Suprapubic skin (tissue), 3 donors: Measurements from ENCODE around the gene MAST2.

Experiments
- EP300 ChIP-seq: sonication (generic); formaldehyde crosslinking; IDR thresholded peaks from one replicate; pipeline ENCODE4 v1.6.1; 2017; ENCODE audit warnings: antibody characterized with exemption
- POLR2A ChIP-seq, 2 donors: fragments of 450-650 bp; IDR thresholded peaks; one replicate each; pipeline ENCODE4 v1.6.1; 2017; ENCODE audit warnings: antibody characterized with exemption in 2 of 2, mild to moderate bottlenecking in 2 of 2, moderate library complexity in 2 of 2
- TF ChIP-seq, protein P1 (sequence below), 2 donors: fragments of 200-600 bp in 1 of 2; fragments of 450-650 bp in 1 of 2; sonication (generic) in 1 of 2; IDR thresholded peaks; one replicate each; pipeline ENCODE4 v1.5.1; 2016 to 2019; ENCODE audit warnings: antibody characterized with exemption in 2 of 2, mild to moderate bottlenecking in 1 of 2, moderate library complexity in 1 of 2

DNA sequence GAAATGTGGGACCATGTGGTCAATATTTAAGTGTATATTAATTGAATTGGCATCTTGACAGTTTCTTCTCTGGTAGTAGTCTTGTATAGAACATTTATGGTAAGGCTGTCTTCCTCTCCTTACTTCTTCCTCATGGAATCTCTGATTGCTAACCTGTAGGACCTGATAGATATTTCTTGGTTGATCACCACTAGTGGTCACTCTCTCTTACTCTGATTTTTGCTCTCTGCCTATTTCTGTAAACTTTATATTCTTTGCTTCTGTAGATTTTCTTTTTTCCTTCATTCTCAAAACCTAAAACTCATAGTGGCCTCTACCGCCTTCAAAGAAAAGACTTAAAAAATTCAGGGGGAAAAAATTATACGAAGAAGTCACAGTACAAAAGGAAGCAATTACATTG, 21.2 kb downstream of the MAST2 start:
- no peak for TF ChIP-seq POLR2A (IDR thresholded peaks at IDR 0.05)
- TF ChIP-seq, protein P1, sequence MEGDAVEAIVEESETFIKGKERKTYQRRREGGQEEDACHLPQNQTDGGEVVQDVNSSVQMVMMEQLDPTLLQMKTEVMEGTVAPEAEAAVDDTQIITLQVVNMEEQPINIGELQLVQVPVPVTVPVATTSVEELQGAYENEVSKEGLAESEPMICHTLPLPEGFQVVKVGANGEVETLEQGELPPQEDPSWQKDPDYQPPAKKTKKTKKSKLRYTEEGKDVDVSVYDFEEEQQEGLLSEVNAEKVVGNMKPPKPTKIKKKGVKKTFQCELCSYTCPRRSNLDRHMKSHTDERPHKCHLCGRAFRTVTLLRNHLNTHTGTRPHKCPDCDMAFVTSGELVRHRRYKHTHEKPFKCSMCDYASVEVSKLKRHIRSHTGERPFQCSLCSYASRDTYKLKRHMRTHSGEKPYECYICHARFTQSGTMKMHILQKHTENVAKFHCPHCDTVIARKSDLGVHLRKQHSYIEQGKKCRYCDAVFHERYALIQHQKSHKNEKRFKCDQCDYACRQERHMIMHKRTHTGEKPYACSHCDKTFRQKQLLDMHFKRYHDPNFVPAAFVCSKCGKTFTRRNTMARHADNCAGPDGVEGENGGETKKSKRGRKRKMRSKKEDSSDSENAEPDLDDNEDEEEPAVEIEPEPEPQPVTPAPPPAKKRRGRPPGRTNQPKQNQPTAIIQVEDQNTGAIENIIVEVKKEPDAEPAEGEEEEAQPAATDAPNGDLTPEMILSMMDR (IDR thresholded peaks at IDR 0.05) = no peak
- TF ChIP-seq EP300 = no peak
